Measurements from ENCODE around the gene VPS16. TPM values are rescaled to one million over a fixed set of nuclear protein-coding genes. Genes with fewer than 3 reads are reported as not detected.

The VPS16 gene
- total and polyA plus RNA-seq, 2 of the 13 experiments (the other 11 are each of a cell fraction or from before 2014, with no cell fraction given): 34.2 to 35.4 TPM

GRCh38 chr20:2873010-2873746 is 32.6 kb downstream of the VPS16 start, which contains the start of gene PTPRA (continued):
- no peak for TF ChIP-seq ZNF878 (CRISPR knock-in tag; IDR thresholded peaks at IDR 0.05)
- no peak for TF ChIP-seq SOX6 (IDR thresholded peaks at IDR 0.05)
- TF ChIP-seq SOX6 (CRISPR knock-in tag; IDR thresholded peaks at IDR 0.05): no peak; the same call in none of the 2 replicates
- TF ChIP-seq NAIF1 (CRISPR knock-in tag; IDR thresholded peaks at IDR 0.05; ENCODE audit: borderline replicate concordance): 0 out of 2 replicates have a peak, but pooled peaks have one; percentile 74
- peak; percentile 82; the same call in 1 of the 2 replicates for TF ChIP-seq ZIK1 (CRISPR knock-in tag; IDR thresholded peaks at IDR 0.05; ENCODE audit: borderline replicate concordance, low read depth)
- peak; percentile 43 for TF ChIP-seq TBX2 (CRISPR knock-in tag; IDR thresholded peaks at IDR 0.05; ENCODE audit: borderline replicate concordance)
- peak; percentile 96 for TF ChIP-seq ZNF510 (CRISPR knock-in tag; IDR thresholded peaks at IDR 0.05; ENCODE audit: low read depth)
- peak; percentile 80 for TF ChIP-seq PATZ1 (CRISPR knock-in tag; IDR thresholded peaks at IDR 0.05)
- TF ChIP-seq ZNF660 (CRISPR knock-in tag; IDR thresholded peaks at IDR 0.05; ENCODE audit: borderline replicate concordance, low read depth): no peak
- no peak for TF ChIP-seq ZNF740 (CRISPR knock-in tag; IDR thresholded peaks at IDR 0.05)
- no peak for TF ChIP-seq DDIT3 (CRISPR knock-in tag; IDR thresholded peaks at IDR 0.05)
- no peak; the same call in 1 of the 2 replicates for TF ChIP-seq ZBTB20 (CRISPR knock-in tag; IDR thresholded peaks at IDR 0.05; ENCODE audit: borderline replicate concordance, low read depth)
- TF ChIP-seq RFX3 (CRISPR knock-in tag; IDR thresholded peaks at IDR 0.05): peak; percentile 24; the same call in 1 of the 2 replicates
- TF ChIP-seq ARID3A (IDR thresholded peaks at IDR 0.05; ENCODE audit: low read depth, low read length): no peak
- TF ChIP-seq FIP1L1 (IDR thresholded peaks at IDR 0.05; ENCODE audit: borderline replicate concordance, insufficient read depth, low read depth, low read length): no peak
- TF ChIP-seq CREBL2 (CRISPR knock-in tag; IDR thresholded peaks at IDR 0.05; ENCODE audit: borderline replicate concordance): no peak; the same call in 1 of the 2 replicates
- TF ChIP-seq CEBPB (IDR thresholded peaks at IDR 0.05; ENCODE audit: borderline replicate concordance, low read depth, low read length): no peak
- no peak; the same call in 1 of the 2 replicates for TF ChIP-seq TOPORS (CRISPR knock-in tag; IDR thresholded peaks at IDR 0.05)
- peak; percentile 63 for TF ChIP-seq ARNT2 (CRISPR knock-in tag; IDR thresholded peaks at IDR 0.05; ENCODE audit: low read depth)
- no peak for TF ChIP-seq EZH2 (conservative IDR thresholded peaks at IDR 0.05; ENCODE audit: low read depth, low read length)
- no peak; the same call in none of the 2 replicates for TF ChIP-seq ZNF616 (CRISPR knock-in tag; IDR thresholded peaks at IDR 0.05; ENCODE audit: low read depth)
- peak in 1 of 2 experiments; percentile 7; a peak in 1 of 4 replicates for TF ChIP-seq ATF4 (CRISPR knock-in tag; IDR thresholded peaks at IDR 0.05)
- TF ChIP-seq SALL1 (CRISPR knock-in tag; IDR thresholded peaks at IDR 0.05): peak; percentile 47; the same call in 1 of the 2 replicates
- peak; percentile 72; the same call in 1 of the 2 replicates for TF ChIP-seq ZNF501 (CRISPR knock-in tag; IDR thresholded peaks at IDR 0.05)

Measured in HepG2 (cell line).